ENCODE results near the gene SPTB.

DNA sequence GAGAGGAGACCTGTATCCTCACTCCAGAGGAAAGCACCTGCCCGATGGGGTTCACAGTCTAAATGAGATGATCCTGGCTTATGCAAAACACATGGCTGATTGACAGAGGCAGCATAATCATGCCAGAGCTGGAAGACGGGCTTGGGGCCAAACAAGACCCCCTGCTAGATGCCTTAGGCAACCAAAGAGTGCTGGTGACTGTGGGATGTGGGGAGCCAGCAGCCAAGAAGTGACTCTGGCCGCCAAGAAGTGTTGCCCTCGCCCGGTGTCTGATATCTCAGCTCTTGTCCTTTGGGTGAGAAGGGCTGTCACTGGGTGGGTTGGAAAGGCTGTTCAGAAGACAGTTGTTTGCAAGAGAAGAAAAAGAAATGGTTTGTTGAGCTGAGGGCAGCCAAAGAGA, 118.8 kb downstream of the SPTB start:
- TF ChIP-seq, protein P1, sequence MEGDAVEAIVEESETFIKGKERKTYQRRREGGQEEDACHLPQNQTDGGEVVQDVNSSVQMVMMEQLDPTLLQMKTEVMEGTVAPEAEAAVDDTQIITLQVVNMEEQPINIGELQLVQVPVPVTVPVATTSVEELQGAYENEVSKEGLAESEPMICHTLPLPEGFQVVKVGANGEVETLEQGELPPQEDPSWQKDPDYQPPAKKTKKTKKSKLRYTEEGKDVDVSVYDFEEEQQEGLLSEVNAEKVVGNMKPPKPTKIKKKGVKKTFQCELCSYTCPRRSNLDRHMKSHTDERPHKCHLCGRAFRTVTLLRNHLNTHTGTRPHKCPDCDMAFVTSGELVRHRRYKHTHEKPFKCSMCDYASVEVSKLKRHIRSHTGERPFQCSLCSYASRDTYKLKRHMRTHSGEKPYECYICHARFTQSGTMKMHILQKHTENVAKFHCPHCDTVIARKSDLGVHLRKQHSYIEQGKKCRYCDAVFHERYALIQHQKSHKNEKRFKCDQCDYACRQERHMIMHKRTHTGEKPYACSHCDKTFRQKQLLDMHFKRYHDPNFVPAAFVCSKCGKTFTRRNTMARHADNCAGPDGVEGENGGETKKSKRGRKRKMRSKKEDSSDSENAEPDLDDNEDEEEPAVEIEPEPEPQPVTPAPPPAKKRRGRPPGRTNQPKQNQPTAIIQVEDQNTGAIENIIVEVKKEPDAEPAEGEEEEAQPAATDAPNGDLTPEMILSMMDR (IDR thresholded peaks at IDR 0.05; ENCODE audit: poor library complexity) = no peak
- no peak for TF ChIP-seq EZH2 (IDR thresholded peaks at IDR 0.05; ENCODE audit: borderline replicate concordance)

Data from hepatocyte (in vitro differentiated cells).